AG04450 (cell line): ENCODE data around the gene RADIL. TPM values are rescaled to one million over a fixed set of nuclear protein-coding genes. Genes with fewer than 3 reads are reported as not detected.

Source experiments
- CTCF ChIA-PET: fragments of 300-600, 350-600 bp; formaldehyde crosslinking; extraction: SDS; loops from one replicate; lab custom pipeline; 2022; ENCODE audit warnings: antibody characterized with exemption, inconsistent platforms; lab: Charles Lee
- POLR2A ChIA-PET: fragments of 350-600 bp; formaldehyde crosslinking; extraction: SDS; loops from one replicate; lab custom pipeline; 2021; ENCODE audit warnings: antibody characterized with exemption, inconsistent platforms; lab: Yijun Ruan, JAX
- DNase-seq: peaks from one replicate; pipeline ENCODE4 v3.0.0-alpha.2; 2011; ENCODE audit warnings: low read depth, low spot score
- H3K27ac ChIP-seq: one replicate; pipeline ENCODE4 v1.5.1; 2012; ENCODE audit warnings: low read depth, low read length, control low read depth
- H3K27me3 ChIP-seq: one replicate; pipeline ENCODE4 v1.6.0; 2012; ENCODE audit warnings: low read length; ENCODE audit not compliant: control insufficient read depth, insufficient read depth
- H3K4me3 ChIP-seq: 2 replicates; pipeline ENCODE4 v1.5.1; 2011; ENCODE audit warnings: mild to moderate bottlenecking, low read depth, low read length, control low read depth
- H3K9me3 ChIP-seq: 2 replicates; pipeline ENCODE4 v1.5.1; 2012; ENCODE audit warnings: low read length; ENCODE audit not compliant: control insufficient read depth, insufficient read depth
- polyA plus RNA-seq: library from polyadenylated mRNA; depleted of rRNA; stranded (reverse); fragments of >200 nt; gene quantifications from 2 replicates; pipeline ENCODE4 v1.2.3, GENCODE V29; 2011
- TF ChIP-seq, protein P1 (sequence below): IDR thresholded peaks from 2 replicates; pipeline ENCODE4 v1.5.1; 2011; ENCODE audit warnings: low read depth, low read length, control low read depth, inconsistent platforms

RADIL gene
- polyA plus RNA-seq, 1 experiment, result 0.07 TPM

DNA sequence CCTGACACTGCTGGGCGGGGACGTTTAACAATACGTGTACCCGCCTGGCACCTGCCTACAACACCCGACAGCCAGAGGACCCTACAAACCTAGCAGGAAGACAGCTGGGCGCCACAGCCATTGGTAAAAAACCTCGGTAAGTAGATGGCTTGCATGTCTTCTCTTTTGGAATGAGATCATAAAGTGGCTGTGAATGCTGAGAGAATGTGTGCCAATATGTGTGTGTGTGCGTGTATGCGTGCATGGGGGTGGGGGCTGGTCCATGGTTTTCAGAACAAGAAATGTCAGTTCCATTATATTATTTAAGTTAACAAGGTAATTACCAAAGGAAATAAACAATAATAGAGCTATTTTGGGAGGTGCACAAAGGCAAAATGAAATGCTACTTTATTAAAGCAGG is 60.8 kb downstream of the RADIL start:
- H3K27ac ChIP-seq, result no peak overlapping the region
- CTCF ChIA-PET, result no interaction called here
- DNase-seq, result no peak
- no peaks in the 10 kb centered on the region; the same call in 1 of the 2 replicates for H3K9me3 ChIP-seq
- TF ChIP-seq, protein P1, sequence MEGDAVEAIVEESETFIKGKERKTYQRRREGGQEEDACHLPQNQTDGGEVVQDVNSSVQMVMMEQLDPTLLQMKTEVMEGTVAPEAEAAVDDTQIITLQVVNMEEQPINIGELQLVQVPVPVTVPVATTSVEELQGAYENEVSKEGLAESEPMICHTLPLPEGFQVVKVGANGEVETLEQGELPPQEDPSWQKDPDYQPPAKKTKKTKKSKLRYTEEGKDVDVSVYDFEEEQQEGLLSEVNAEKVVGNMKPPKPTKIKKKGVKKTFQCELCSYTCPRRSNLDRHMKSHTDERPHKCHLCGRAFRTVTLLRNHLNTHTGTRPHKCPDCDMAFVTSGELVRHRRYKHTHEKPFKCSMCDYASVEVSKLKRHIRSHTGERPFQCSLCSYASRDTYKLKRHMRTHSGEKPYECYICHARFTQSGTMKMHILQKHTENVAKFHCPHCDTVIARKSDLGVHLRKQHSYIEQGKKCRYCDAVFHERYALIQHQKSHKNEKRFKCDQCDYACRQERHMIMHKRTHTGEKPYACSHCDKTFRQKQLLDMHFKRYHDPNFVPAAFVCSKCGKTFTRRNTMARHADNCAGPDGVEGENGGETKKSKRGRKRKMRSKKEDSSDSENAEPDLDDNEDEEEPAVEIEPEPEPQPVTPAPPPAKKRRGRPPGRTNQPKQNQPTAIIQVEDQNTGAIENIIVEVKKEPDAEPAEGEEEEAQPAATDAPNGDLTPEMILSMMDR, result no peak
- POLR2A ChIA-PET, result no interaction called here
- no peak overlapping the region for H3K4me3 ChIP-seq
- peaks cover 14% of the 10 kb centered on the region for H3K27me3 ChIP-seq

DNA sequence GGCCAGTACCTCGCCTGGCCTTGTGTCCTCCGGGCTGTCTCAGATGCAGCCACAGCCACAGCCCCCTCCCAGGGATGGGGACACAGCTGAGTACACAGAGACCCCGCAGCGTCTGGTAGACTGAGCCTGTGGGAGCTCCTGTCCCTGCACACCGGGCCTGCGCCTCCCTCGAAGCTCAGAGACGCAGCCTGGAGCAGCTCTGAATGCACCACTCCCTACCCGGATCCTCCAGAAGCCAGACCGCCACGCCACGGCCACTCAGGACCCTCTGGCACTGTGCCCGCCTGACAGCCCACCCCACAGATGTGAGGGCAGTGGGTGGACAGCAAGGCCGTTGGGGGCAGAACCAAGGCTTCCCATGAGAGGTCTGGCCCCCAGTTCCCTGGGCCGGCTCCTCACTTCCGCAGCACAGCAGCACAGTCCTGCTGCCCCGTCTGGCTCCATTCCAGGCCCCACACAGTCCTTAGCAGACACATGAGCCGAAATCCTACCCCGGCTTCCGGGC is 62.5 kb downstream of the RADIL start:
- CTCF ChIA-PET, result no interaction called here
- POLR2A ChIA-PET, result no interaction called here
- no peak for DNase-seq

GRCh38 chr7:4820405-4820966 is 63.0 kb downstream of the RADIL start:
- TF ChIP-seq, protein P1, result no peak
- no peak for DNase-seq
- Histone ChIP-seq H3K4me3 (no peak overlapping the region), H3K27me3 (peaks cover 14% of the 10 kb centered on the region), H3K27ac (no peak overlapping the region), H3K9me3 (no peaks in the 10 kb centered on the region; the same call in 1 of the 2 replicates)
- POLR2A ChIA-PET, result no interaction called here
- CTCF ChIA-PET, result no interaction called here

More for the DNA sequence above, 62.5 kb downstream of the RADIL start:
- peaks cover 14% of the 10 kb centered on the region for H3K27me3 ChIP-seq
- H3K9me3 ChIP-seq, result no peaks in the 10 kb centered on the region; the same call in 1 of the 2 replicates
- no peak overlapping the region for H3K27ac ChIP-seq
- H3K4me3 ChIP-seq, result no peak overlapping the region
- TF ChIP-seq, protein P1, result no peak

GRCh38 chr7:4819560-4820404 is 63.7 kb downstream of the RADIL start:
- ChIA-PET POLR2A (no interaction called here), CTCF (no interaction called here)

More at GRCh38 chr7:4819560-4820404, 63.7 kb downstream of the RADIL start:
- Histone ChIP-seq H3K27ac (no peak overlapping the region), H3K4me3 (no peak overlapping the region), H3K9me3 (no peaks in the 10 kb centered on the region; the same call in 1 of the 2 replicates), H3K27me3 (peaks cover 14% of the 10 kb centered on the region)
- DNase-seq, result no peak
- TF ChIP-seq, protein P1, result no peak
